C4-2B (cell line): Measurements from ENCODE around the gene CHID1.

Experiments
- CTCF ChIP-seq: fragments of 450-650 bp; conservative IDR thresholded peaks from 2 replicates; pipeline ENCODE4 v1.5.1; 2017; ENCODE audit warnings: mild to moderate bottlenecking
- ZFX ChIP-seq: fragments of 450-650 bp; IDR thresholded peaks from 2 replicates; pipeline ENCODE4 v1.6.1; 2017

DNA sequence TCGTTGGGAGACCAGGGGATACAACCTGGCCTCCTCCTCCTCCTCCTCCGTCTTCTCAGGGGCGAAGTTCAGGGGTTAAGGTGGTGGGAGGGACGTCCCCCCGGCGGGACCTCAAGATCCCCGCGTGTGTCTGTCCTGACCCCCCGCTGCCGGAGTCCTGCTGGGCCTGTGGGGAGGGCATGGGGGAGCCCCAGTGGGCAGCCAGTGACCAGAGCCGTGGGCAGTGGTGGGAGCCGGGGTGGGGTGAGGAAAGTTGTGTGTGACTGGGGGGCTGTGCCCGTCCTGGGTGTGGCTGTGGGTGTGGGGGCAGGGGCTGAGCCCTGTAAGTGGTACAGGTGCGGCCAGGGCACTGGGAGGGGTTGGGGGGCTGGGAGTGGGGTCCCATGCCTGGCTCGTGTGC, 57.8 kb downstream of the CHID1 start:
- TF ChIP-seq CTCF, result no peak
- TF ChIP-seq ZFX, result no peak
